H1 (cell line): ENCODE results near the gene RASSF9. TPM values are rescaled to one million over a fixed set of nuclear protein-coding genes. Genes with fewer than 3 reads are reported as not detected.

Experiments used
- CTCF ChIA-PET: fragments of 300-600 bp; sonication (Branson Sonifier 250); formaldehyde crosslinking; loops from one replicate; lab custom pipeline; 2021; ENCODE audit not compliant: partially characterized antibody; lab: Charles Lee
- POLR2A ChIA-PET: fragments of 300-600 bp; sonication (Branson Sonifier 250); formaldehyde crosslinking; loops from one replicate; lab custom pipeline; 2021; ENCODE audit warnings: inconsistent platforms; ENCODE audit not compliant: partially characterized antibody; lab: Charles Lee
- DNase-seq, 2 experiments: peaks; one replicate each; pipeline versions ENCODE4 v3.0.0 to v3.0.0-alpha.2; 2010 to 2022; ENCODE audit warnings: low spot score in 2 of 2, low read depth in 1 of 2, mixed read lengths in 1 of 2
- FAIRE-seq: peaks from 2 replicates; lab custom pipeline; 2011; peaks lifted over from hg19 to GRCh38; lab: Jason Lieb, UNC
- H2AFZ ChIP-seq: 2 replicates; pipeline ENCODE4 v1.8.1; 2012; ENCODE audit warnings: low read length, inconsistent platforms
- H2AK5ac ChIP-seq: 2 replicates; pipeline ENCODE4 v1.6.1; 2013; ENCODE audit warnings: low read depth, low read length
- H2BK120ac ChIP-seq: replicated peaks from 2 replicates; pipeline ENCODE3; 2013; ENCODE audit warnings: low read depth, low read length, inconsistent platforms
- H2BK12ac ChIP-seq: 2 replicates; pipeline ENCODE4 v1.6.1; 2013; ENCODE audit warnings: low read depth, low read length
- H2BK15ac ChIP-seq: 2 replicates; pipeline ENCODE4 v1.6.1; 2013; ENCODE audit warnings: low read length
- H2BK20ac ChIP-seq: 2 replicates; pipeline ENCODE4 v1.6.1; 2013; ENCODE audit warnings: low read length
- H2BK5ac ChIP-seq: 2 replicates; pipeline ENCODE4 v1.6.1; 2013; ENCODE audit warnings: low read depth, low read length
- H3K14ac ChIP-seq: 2 replicates; pipeline ENCODE4 v1.6.1; 2013; ENCODE audit warnings: inconsistent platforms; ENCODE audit not compliant: insufficient read length
- H3K18ac ChIP-seq: 2 replicates; pipeline ENCODE4 v1.6.1; 2013; ENCODE audit warnings: low read length; ENCODE audit errors: extremely low read depth
- H3K23ac ChIP-seq: 2 replicates; pipeline ENCODE4 v1.6.1; 2013; ENCODE audit warnings: inconsistent platforms; ENCODE audit not compliant: insufficient read length
- H3K23me2 ChIP-seq: 2 replicates; pipeline ENCODE4 v1.6.1; 2013; ENCODE audit warnings: low read depth, low read length
- H3K27ac ChIP-seq: 2 replicates; pipeline ENCODE4 v1.6.1; 2011; ENCODE audit warnings: low read depth, low read length, inconsistent platforms
- H3K27me3 ChIP-seq, 4 experiments: replicated peaks in 1 of 4; 1 replicate in 1 of 4; 2 replicates in 3 of 4; pipeline versions ENCODE4 v1.6.1 to v1.8.1; 2011 to 2013; ENCODE audit warnings: low read length in 3 of 4, mild to moderate bottlenecking in 3 of 4, inconsistent platforms in 2 of 4, mixed read lengths in 2 of 4, moderate library complexity in 1 of 4; ENCODE audit not compliant: control insufficient read depth in 3 of 4, insufficient read depth in 3 of 4; ENCODE audit errors: extremely low read depth in 1 of 4
- H3K36me3 ChIP-seq, 4 experiments: 2 replicates each; pipeline versions ENCODE4 v1.6.1 to v1.8.1; 2011 to 2013; ENCODE audit warnings: mild to moderate bottlenecking in 4 of 4, low read length in 3 of 4, moderate library complexity in 2 of 4, control low read depth in 1 of 4, inconsistent platforms in 1 of 4; ENCODE audit not compliant: insufficient read depth in 4 of 4, control insufficient read depth in 2 of 4
- H3K4ac ChIP-seq: replicated peaks from 2 replicates; pipeline ENCODE3; 2013; ENCODE audit warnings: low read length, low read depth, mixed read lengths, inconsistent platforms; ENCODE audit not compliant: insufficient read length
- H3K4me1 ChIP-seq, 4 experiments: replicated peaks in 1 of 4; 1 replicate in 1 of 4; 2 replicates in 3 of 4; pipeline versions ENCODE4 v1.6.1 to v1.8.1; 2011 to 2013; ENCODE audit warnings: low read length in 3 of 4, inconsistent platforms in 2 of 4, mixed read lengths in 1 of 4; ENCODE audit not compliant: insufficient read depth in 4 of 4, control insufficient read depth in 3 of 4
- H3K4me2 ChIP-seq, 2 experiments: 2 replicates each; pipeline versions ENCODE4 v1.6.1 to v1.8.1; 2011 to 2013; ENCODE audit warnings: low read depth in 2 of 2, low read length in 2 of 2, control low read depth in 1 of 2, inconsistent platforms in 1 of 2, mild to moderate bottlenecking in 1 of 2; ENCODE audit not compliant: insufficient read depth in 1 of 2
- H3K4me3 ChIP-seq, 4 experiments: fragments of 200-600, 300-600 bp in 1 of 4; sonication (generic), shearing (Covaris generic), sonication (Bioruptor Twin) in 1 of 4; 2 replicates each; pipeline versions ENCODE4 v1.5.1 to v1.8.1; 2011 to 2016; ENCODE audit warnings: low read length in 4 of 4, low read depth in 3 of 4, control low read depth in 2 of 4, inconsistent platforms in 2 of 4, mild to moderate bottlenecking in 2 of 4, mixed read lengths in 1 of 4, moderate library complexity in 1 of 4; ENCODE audit not compliant: insufficient read depth in 2 of 4; ENCODE audit errors: extremely low read depth in 1 of 4
- H3K56ac ChIP-seq: replicated peaks from 2 replicates; pipeline ENCODE3; 2013; ENCODE audit warnings: low read depth, mild to moderate bottlenecking, mixed read lengths, low read length, inconsistent platforms; ENCODE audit not compliant: insufficient read length
- H3K79me1 ChIP-seq: 2 replicates; pipeline ENCODE4 v1.6.1; 2013; ENCODE audit warnings: low read depth, low read length, control low read depth
- H3K79me2 ChIP-seq, 2 experiments: 2 replicates each; pipeline versions ENCODE4 v1.6.1 to v1.8.1; 2012 to 2013; ENCODE audit warnings: low read length in 2 of 2, mild to moderate bottlenecking in 2 of 2, inconsistent platforms in 1 of 2; ENCODE audit not compliant: insufficient read depth in 2 of 2, control insufficient read depth in 1 of 2
- H3K9ac ChIP-seq, 4 experiments: replicated peaks in 1 of 4; 1 replicate in 1 of 4; 2 replicates in 3 of 4; pipeline versions ENCODE4 v1.6.1 to v1.8.1; 2011 to 2013; ENCODE audit warnings: low read depth in 3 of 4, low read length in 3 of 4, control low read depth in 2 of 4, mild to moderate bottlenecking in 2 of 4, moderate library complexity in 2 of 4, inconsistent platforms in 1 of 4; ENCODE audit errors: extremely low read depth in 1 of 4
- H3K9me3 ChIP-seq, 2 experiments: 2 replicates each; pipeline versions ENCODE4 v1.6.1 to v1.8.1; 2012 to 2013; ENCODE audit warnings: mild to moderate bottlenecking in 2 of 2, moderate library complexity in 2 of 2, control low read depth in 1 of 2, inconsistent platforms in 1 of 2, low read depth in 1 of 2, low read length in 1 of 2, mixed read lengths in 1 of 2; ENCODE audit not compliant: insufficient read depth in 2 of 2
- H4K20me1 ChIP-seq, 2 experiments: replicated peaks in 1 of 2; 2 replicates each; pipeline versions ENCODE3 to v1.8.1; 2011 to 2013; ENCODE audit warnings: inconsistent platforms in 2 of 2, low read length in 2 of 2, mild to moderate bottlenecking in 1 of 2; ENCODE audit not compliant: insufficient read depth in 2 of 2, control insufficient read depth in 1 of 2
- H4K5ac ChIP-seq: 2 replicates; pipeline ENCODE4 v1.6.1; 2013; ENCODE audit warnings: low read length, low read depth, mixed read lengths, inconsistent platforms; ENCODE audit not compliant: insufficient read length
- H4K8ac ChIP-seq: 2 replicates; pipeline ENCODE4 v1.8.0; 2013; ENCODE audit warnings: mild to moderate bottlenecking, moderate library complexity, low read length, inconsistent platforms; ENCODE audit not compliant: insufficient read depth; ENCODE audit errors: extremely low read depth
- H4K91ac ChIP-seq: replicated peaks from 2 replicates; pipeline ENCODE3; 2013; ENCODE audit warnings: low read length, mixed read lengths, inconsistent platforms; ENCODE audit not compliant: insufficient read length
- BCL11A ChIP-seq, 2 experiments: IDR thresholded peaks; one replicate each; pipeline ENCODE4 v1.6.1; 2011; ENCODE audit warnings: low read depth in 2 of 2, low read length in 2 of 2, mild to moderate bottlenecking in 2 of 2
- JUN ChIP-seq: IDR thresholded peaks from 2 replicates; pipeline ENCODE4 v1.6.1; 2011; ENCODE audit warnings: low read depth, mild to moderate bottlenecking, improper control_type of control experiment, low read length
- KDM1A ChIP-seq: fragments of 200-600, 300-600 bp; sonication (generic); IDR thresholded peaks from 2 replicates; pipeline ENCODE4 v1.7.1; 2016; ENCODE audit warnings: mild to moderate bottlenecking, low read length, borderline replicate concordance
- KDM5A ChIP-seq: fragments of 200-600 bp; IDR thresholded peaks from 2 replicates; pipeline ENCODE4 v1.7.1; 2012; ENCODE audit warnings: mild to moderate bottlenecking, low read length, inconsistent platforms, mixed read lengths
- POU5F1 ChIP-seq: IDR thresholded peaks from 2 replicates; pipeline ENCODE4 v1.6.1; 2011; ENCODE audit warnings: low read depth, mild to moderate bottlenecking, low read length, moderate library complexity
- SP1 ChIP-seq: IDR thresholded peaks from 2 replicates; pipeline ENCODE4 v1.6.1; 2011; ENCODE audit warnings: low read depth, low read length
- WGBS, 2 experiments: shearing (Covaris generic) in 1 of 2; methylation state at CpG; one replicate each; pipeline versions ENCODE4 v1.1.6 to v1.1.7; 2013 to 2015; ENCODE audit warnings: low lambda C conversion rate in 2 of 2, mixed read lengths in 2 of 2, inconsistent platforms in 1 of 2, low coverage in 1 of 2, missing lambda C conversion rate in 1 of 2; ENCODE audit not compliant: insufficient replicate concordance in 2 of 2, insufficient coverage in 1 of 2, insufficient read length in 1 of 2; ENCODE audit errors: extremely low coverage in 1 of 2, missing lambda C conversion rate in 1 of 2; 5-methylcytosine and 5-hydroxymethylcytosine counted together
- polyA plus RNA-seq, 7 experiments: library from polyadenylated mRNA; depleted of rRNA in 3 of 7; stranded (reverse) in 5 of 7; unstranded in 2 of 7; fragments of >200 nt in 5 of 7; fragments of 200-250 nt in 2 of 7; gene quantifications; 1 replicate in 5 of 7; 2 replicates in 1 of 7; 4 replicates in 1 of 7; pipeline versions ENCODE4 v1.2.1 to v1.2.3, GENCODE V29; 2011 to 2013; ENCODE audit warnings: missing spikeins in 2 of 7, mixed read lengths in 2 of 7
- total RNA-seq: library from RNA; stranded (reverse); fragmentation: NEBNext Ultra II Directional; extraction: Animal tissue kit (Norgen Biotek cat#: 25700); gene quantifications from 2 replicates; pipeline ENCODE4 v1.2.1, GENCODE V29; 2021

The RASSF9 gene
- total and polyA plus RNA-seq, 2 of the 8 experiments (the other 6 are each of a cell fraction or from before 2014, with no cell fraction given), result 0.06 to 0.39 TPM

DNA sequence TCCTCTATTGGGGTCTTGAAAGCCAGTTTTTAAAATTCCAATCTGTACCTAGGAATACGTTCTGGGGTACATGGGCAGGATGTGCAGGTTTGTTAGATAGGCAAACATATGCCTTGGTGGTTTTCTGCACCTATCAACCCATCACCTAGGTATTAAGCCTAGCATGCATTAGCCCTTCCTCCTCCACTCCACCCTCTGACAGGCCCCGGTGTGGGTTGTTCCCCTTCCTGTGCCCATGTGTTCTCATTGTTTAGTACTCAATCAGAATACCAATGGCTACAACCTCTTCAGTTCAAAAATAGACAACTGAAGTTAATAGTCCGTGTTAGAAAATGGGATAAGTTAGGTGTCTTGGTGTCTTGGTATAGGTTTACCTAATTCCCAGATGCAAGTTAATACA lies 41.2 kb upstream of the RASSF9 start:
- H2BK5ac ChIP-seq, result no peak overlapping the region
- no peaks in the 10 kb centered on the region for H4K20me1 ChIP-seq
- no peaks in the 10 kb centered on the region for H3K9me3 ChIP-seq
- H2AFZ ChIP-seq, result no peak overlapping the region
- no peak overlapping the region for H3K4ac ChIP-seq
- no peaks in the 10 kb centered on the region for H3K79me1 ChIP-seq
- H3K27ac ChIP-seq, result no peak overlapping the region
- FAIRE-seq, result no peak
- H2BK15ac ChIP-seq, result no peak overlapping the region
- H3K56ac ChIP-seq, result no peak overlapping the region
- peaks cover 0 to 6% (median 3%) of the 10 kb centered on the region in 4 experiments; a peak in 4 of 7 replicates for H3K4me1 ChIP-seq
- no peaks in the 10 kb centered on the region; the same call in 1 of the 2 replicates for H3K23me2 ChIP-seq
- no peak overlapping the region for H4K8ac ChIP-seq
- CTCF ChIA-PET, result no interaction called here
- no peak overlapping the region for H4K5ac ChIP-seq
- H2BK120ac ChIP-seq, result no peak overlapping the region
- H3K18ac ChIP-seq, result no peak overlapping the region
- no peak overlapping the region for H2BK12ac ChIP-seq
- no peak overlapping the region for H2AK5ac ChIP-seq
- H3K9ac ChIP-seq, result no peak overlapping the region
- no peaks in the 10 kb centered on the region; a peak in 1 of 4 replicates for H3K79me2 ChIP-seq
- no peak overlapping the region for H3K23ac ChIP-seq
- no peak for TF ChIP-seq BCL11A (IDR thresholded peaks at IDR 0.05; ENCODE audit: low read depth in 2 of 2, low read length in 2 of 2)
- TF ChIP-seq KDM5A, result no peak
- TF ChIP-seq KDM1A, result no peak
- no peak for TF ChIP-seq JUN
- TF ChIP-seq POU5F1, result no peak
- no peak for TF ChIP-seq SP1
- TF ChIP-seq, all 59 proteins: peak for 0
- no peak overlapping the region for H3K4me2 ChIP-seq
- no peak for DNase-seq
- no peak overlapping the region for H4K91ac ChIP-seq
- no peaks in the 10 kb centered on the region for H3K36me3 ChIP-seq
- no peak overlapping the region for H3K4me3 ChIP-seq
- POLR2A ChIA-PET, result no interaction called here
- no peak overlapping the region for H3K14ac ChIP-seq
- 82% methylated on average over 3 of the region's 3 CpGs; no CpG with 5 or more reads in 1 of the 2 experiments for WGBS, 2 experiments
- H3K27me3 ChIP-seq, result no peaks in the 10 kb centered on the region
- no peak overlapping the region for H2BK20ac ChIP-seq
